ENCODE results near the gene KANTR. TPM values are rescaled to one million over a fixed set of nuclear protein-coding genes. Genes with fewer than 3 reads are reported as not detected.

Gene KANTR
- total and polyA plus RNA-seq, 12 donors = 2.1 to 12.6 (median 7.0) TPM

DNA sequence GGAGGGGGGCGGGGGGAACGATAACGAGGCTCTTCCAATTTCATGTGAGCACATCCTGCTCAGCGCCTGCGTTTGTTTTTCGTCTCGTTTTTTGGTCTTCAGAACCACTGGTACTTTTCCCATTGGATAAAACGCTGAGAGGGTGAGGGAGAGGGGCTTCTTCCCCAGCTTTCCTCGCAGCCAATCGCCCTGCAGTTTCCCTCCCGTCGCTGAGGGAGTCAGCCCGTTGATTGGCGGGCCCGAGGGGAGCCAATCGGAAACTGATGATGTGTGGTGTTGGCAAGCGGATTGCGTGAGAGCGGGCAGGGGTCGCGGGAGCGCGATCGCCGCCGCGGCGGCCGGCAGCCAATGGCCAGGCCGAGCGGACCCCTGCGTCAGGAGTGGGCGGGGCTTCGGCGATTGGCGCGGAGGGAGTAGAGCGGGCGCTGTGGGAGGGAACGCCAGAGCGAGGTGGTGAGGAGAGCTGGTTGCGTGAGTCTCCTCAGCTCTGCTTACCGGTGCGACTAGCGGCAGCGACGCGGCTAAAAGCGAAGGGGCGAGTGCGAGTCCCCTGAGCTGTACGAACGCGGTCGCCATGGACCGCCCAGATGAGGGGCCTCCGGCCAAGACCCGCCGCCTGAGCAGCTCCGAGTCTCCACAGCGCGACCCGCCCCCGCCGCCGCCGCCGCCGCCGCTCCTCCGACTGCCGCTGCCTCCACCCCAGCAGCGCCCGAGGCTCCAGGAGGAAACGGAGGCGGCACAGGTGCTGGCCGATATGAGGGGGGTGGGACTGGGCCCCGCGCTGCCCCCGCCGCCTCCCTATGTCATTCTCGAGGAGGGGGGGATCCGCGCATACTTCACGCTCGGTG is 11.8 kb upstream of the KANTR start, which contains the start of gene TSPYL2:
Gene TSPYL2 (plus strand): TSS at position 443 of the 848 bp plus-strand sequence. CDS start 132 bp downstream, at position 575.
- Histone ChIP-seq H3K36me3 (peaks cover 0 to 29% (median 0%) of the 10 kb centered on the region in 9 donors), H3K27ac (peak within 1 kb of the TSS; percentile 79 to 95 (median 88)), H3K9me3 (no peaks in the 10 kb centered on the region), H3K4me3 (peak within 1 kb of the TSS; percentile 65 to 91 (median 76)), H3K4me1 (peaks cover 0 to 20% (median 0%) of the 10 kb centered on the region in 9 donors), H3K27me3 (peaks cover 0 to 2% (median 0%) of the 10 kb centered on the region in 7 donors)
- WGBS, 2 donors = 0 to 1% methylated on average over 49 to 82 of the region's 86 CpGs
- intact Hi-C loops (cut with DNase I) = no loop called here
- DNase-seq (peak; percentile 94 to 95), ATAC-seq (peak; percentile 94 to 97 (median 97))
- TF ChIP-seq, protein P1, sequence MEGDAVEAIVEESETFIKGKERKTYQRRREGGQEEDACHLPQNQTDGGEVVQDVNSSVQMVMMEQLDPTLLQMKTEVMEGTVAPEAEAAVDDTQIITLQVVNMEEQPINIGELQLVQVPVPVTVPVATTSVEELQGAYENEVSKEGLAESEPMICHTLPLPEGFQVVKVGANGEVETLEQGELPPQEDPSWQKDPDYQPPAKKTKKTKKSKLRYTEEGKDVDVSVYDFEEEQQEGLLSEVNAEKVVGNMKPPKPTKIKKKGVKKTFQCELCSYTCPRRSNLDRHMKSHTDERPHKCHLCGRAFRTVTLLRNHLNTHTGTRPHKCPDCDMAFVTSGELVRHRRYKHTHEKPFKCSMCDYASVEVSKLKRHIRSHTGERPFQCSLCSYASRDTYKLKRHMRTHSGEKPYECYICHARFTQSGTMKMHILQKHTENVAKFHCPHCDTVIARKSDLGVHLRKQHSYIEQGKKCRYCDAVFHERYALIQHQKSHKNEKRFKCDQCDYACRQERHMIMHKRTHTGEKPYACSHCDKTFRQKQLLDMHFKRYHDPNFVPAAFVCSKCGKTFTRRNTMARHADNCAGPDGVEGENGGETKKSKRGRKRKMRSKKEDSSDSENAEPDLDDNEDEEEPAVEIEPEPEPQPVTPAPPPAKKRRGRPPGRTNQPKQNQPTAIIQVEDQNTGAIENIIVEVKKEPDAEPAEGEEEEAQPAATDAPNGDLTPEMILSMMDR (IDR thresholded peaks at IDR 0.05) = no peak

DNA sequence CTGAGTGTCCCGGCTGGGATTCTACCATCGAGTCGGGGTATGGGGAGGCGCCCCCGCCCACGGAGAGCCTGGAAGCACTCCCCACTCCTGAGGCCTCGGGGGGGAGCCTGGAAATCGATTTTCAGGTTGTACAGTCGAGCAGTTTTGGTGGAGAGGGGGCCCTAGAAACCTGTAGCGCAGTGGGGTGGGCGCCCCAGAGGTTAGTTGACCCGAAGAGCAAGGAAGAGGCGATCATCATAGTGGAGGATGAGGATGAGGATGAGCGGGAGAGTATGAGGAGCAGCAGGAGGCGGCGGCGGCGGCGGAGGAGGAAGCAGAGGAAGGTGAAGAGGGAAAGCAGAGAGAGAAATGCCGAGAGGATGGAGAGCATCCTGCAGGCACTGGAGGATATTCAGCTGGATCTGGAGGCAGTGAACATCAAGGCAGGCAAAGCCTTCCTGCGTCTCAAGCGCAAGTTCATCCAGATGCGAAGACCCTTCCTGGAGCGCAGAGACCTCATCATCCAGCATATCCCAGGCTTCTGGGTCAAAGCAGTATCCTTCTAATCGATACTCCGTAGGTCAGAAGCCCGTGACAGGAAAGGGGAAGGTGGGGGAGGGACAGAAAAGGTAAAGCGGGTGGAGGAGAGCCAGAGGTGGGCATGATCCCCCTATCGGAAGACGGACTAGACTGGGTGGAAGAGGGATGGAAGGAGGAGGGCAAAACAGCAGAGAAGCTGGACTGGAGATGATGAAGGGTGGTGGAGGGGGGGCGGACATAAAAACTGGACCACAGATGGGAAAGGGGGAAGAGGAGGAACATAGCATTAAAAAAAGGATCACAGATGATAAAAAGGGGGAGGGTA is 10.9 kb upstream of the KANTR start:
- intact Hi-C loops (cut with DNase I) = no loop called here
- ATAC-seq = no peak
- Histone ChIP-seq H3K4me1 (peaks cover 0 to 20% (median 6%) of the 10 kb centered on the region in 9 donors), H3K36me3 (peaks cover 0 to 29% (median 0%) of the 10 kb centered on the region in 9 donors), H3K4me3 (peak overlapping the region; percentile 65 to 91 (median 76)), H3K27me3 (peaks cover 0 to 4% (median 0%) of the 10 kb centered on the region in 7 donors), H3K9me3 (no peaks in the 10 kb centered on the region), H3K27ac (peak overlapping the region; percentile 79 to 95 (median 88))
- DNase-seq = no peak
- TF ChIP-seq, protein P1 (IDR thresholded peaks at IDR 0.05) = no peak
- WGBS, 2 donors = 5 to 8% methylated on average over 29 to 31 of the region's 31 CpGs

DNA sequence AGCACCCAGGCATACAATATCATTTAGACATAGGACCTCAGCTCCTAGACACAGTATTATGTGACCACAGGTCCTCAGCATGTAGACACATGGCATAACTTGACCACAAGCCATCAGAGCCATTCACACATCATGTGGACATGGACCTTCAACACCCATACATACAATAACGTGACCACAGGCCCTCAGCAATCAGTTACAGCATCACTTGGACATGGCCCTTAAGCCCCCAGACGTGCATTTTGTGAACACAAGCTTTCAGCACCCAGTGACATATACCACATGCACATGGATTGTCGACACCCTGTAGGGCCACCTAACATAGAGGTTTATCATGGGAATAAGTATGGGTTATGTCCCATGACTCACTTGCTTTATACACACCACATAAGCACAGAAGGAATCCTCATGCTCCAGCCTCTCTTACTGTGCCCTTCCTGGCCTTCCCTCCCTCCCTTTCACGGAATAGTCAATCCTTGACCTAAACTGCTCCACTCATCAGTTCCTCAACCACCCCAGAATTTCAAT is 9.8 kb upstream of the KANTR start:
- DNase-seq (no peak), ATAC-seq (no peak)
- H3K4me1 ChIP-seq = peaks cover 0 to 25% (median 6%) of the 10 kb centered on the region in 9 donors
- H3K9me3 ChIP-seq = no peaks in the 10 kb centered on the region
- H3K27me3 ChIP-seq = peaks cover 0 to 12% (median 0%) of the 10 kb centered on the region in 7 donors
- peaks cover 0 to 29% (median 0%) of the 10 kb centered on the region in 9 donors for H3K36me3 ChIP-seq
- TF ChIP-seq, protein P1 (IDR thresholded peaks at IDR 0.05) = no peak
- intact Hi-C loops (cut with DNase I) = no loop called here
- peak overlapping the region in 5 of 10 donors; percentile 75 to 91 (median 84) for H3K4me3 ChIP-seq
- 51 to 58% methylated on average over 4 of the region's 4 CpGs for WGBS, 2 donors
- H3K27ac ChIP-seq = peak overlapping the region in 1 of 10 donors; percentile 9

DNA sequence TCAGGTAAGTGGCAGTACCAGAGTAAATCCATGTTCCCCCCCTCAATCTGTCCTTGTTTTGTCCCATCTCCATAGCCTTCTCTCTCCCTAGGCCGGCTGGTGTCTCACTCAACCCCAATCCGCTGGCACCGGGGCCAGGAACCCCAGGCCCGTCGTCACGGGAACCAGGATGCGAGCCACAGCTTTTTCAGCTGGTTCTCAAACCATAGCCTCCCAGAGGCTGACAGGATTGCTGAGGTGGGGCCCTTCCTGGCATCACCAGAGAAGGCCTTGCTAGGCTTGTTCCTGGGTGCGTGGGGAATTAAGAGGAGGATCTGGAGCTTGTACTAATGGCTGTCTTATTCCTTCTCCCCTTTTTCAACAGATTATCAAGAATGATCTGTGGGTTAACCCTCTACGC is 9.1 kb upstream of the KANTR start:
- 89 to 91% methylated on average over 9 of the region's 9 CpGs for WGBS, 2 donors
- no peak overlapping the region for H3K4me3 ChIP-seq

More for the DNA sequence above, 9.1 kb upstream of the KANTR start:
- H3K4me1 ChIP-seq = peaks cover 0 to 25% (median 6%) of the 10 kb centered on the region in 9 donors
- no peaks in the 10 kb centered on the region for H3K9me3 ChIP-seq
- H3K27ac ChIP-seq = no peak overlapping the region
- DNase-seq (no peak), ATAC-seq (no peak)
- intact Hi-C loops (cut with DNase I) = no loop called here
- peaks cover 0 to 29% (median 0%) of the 10 kb centered on the region in 9 donors for H3K36me3 ChIP-seq
- TF ChIP-seq, protein P1 (IDR thresholded peaks at IDR 0.05) = no peak
- H3K27me3 ChIP-seq = peaks cover 0 to 12% (median 0%) of the 10 kb centered on the region in 7 donors

All from heart right ventricle (tissue), 16 donors.